Dermis microvascular lymphatic vessel endothelial cell (primary cell): ENCODE measurements around the gene TOR2A. TPM values are rescaled to one million over a fixed set of nuclear protein-coding genes. Genes with fewer than 3 reads are reported as not detected.
A peak's percentile ranks its signal among the peaks of the same experiment; 100 is the strongest.

Experiments
- DNase-seq, 2 donors: peaks; one replicate each; pipeline versions ENCODE4 v3.0.0 to v3.0.0-alpha.2; 2010; ENCODE audit warnings: low read depth in 2 of 2
- total RNA-seq: library from RNA; depleted of rRNA; stranded (reverse); fragments of >200 nt; gene quantifications from 2 replicates; pipeline ENCODE4 v1.2.1, GENCODE V29; 2014

TOR2A gene
- total RNA-seq, 1 donor from 2014 or later: 5.3 TPM

DNA sequence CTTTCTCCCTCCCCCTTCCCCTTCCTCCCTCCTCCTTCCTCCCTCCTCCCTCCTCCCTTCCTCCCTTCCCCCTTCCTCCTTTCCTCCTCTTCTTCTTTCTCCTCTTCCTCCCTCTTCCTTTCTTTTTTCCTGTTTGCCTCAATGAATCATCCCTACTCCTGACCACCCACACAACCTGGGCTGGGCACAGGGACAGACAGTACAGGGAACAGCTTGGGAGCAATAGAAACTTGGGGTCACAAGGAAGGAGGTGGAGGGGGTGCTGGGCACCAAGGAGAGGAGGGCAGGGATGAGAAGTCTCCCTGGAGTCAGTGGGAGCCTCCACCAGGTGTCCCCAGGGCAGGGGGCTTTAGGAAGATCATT, 14.2 kb downstream of the TOR2A start:
- no peak for DNase-seq

GRCh38 chr9:127720031-127720864, 14.8 kb downstream of the TOR2A start:
- DNase-seq: no peak

DNA sequence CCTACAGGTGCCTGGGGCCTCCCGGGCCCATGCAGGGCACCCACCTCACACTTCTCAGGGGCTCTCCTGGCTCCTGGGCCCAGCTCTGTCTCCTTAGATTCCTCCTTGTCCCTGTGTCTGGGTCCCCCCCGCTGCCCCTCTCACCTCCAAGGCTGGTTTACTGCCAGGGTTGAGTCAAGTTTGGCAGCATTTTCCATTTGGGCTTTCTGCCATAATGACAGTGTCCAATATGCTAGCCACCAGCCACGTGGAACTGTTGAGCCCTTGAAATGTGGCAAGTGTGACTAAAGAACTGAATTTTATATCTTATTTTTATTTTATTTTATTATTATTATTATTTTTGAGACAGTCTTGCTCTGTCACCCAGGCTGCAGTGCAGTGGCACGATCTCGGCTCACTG, 17.3 kb downstream of the TOR2A start:
- no peak for DNase-seq

DNA sequence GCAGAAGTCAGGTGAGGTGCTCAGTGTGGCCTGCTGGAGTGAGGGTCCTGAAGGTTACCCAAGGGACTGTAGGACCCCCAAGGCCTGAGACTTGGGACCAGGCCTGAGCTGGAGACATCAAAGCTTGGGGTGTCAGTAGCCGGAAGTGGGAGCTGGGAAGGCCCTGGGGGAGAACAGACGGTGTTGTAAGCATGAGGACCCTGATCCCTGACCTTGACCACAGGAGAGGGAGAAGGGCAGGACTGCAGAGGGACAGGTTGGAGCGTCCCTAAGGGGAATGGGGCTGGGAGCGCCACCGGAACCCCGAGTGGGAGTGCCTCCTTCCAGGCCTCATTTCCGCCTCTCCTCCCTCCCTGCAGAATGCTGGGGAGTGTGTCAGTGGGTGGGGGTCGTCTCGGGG, 18.7 kb downstream of the TOR2A start:
- DNase-seq: no peak

GRCh38 chr9:127715470-127716337, 19.4 kb downstream of the TOR2A start, which contains the start of the genes PTRH1 and TTC16:
Gene PTRH1 (minus strand): TSS chr9:127715663. CDS start chr9:127715639, 24 bp downstream.
Gene TTC16 (plus strand): TSS chr9:127716079. CDS start chr9:127716146, 67 bp downstream.
- peak; percentile 85 to 96 for DNase-seq

DNA sequence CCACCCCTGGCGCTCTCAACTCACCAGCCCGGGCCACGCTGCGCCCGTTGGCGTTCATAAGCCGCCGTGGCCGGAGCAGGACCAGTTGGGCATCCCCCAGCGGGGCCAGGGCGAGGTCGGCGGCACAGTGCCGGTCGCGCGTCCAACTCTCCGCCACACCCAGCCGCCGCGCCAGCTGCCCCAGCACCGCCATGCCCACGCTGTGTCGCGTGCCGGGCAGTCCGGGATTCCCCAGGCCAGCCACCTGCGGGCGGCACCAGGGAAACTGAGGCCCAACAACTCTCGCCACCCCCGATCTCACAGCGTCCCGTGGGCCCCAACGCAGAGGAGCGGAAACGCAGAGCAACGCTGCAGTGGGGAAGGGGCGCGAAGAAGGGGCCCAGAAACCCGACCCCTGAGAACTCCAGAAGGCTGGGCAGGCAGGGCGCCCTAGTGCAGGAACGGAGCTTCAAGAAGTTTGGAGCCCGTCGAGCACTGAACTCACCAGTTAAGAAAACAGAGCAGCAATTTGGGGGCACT, 20.1 kb downstream of the TOR2A start:
- peak in 1 of 2 donors; percentile 25 for DNase-seq

DNA sequence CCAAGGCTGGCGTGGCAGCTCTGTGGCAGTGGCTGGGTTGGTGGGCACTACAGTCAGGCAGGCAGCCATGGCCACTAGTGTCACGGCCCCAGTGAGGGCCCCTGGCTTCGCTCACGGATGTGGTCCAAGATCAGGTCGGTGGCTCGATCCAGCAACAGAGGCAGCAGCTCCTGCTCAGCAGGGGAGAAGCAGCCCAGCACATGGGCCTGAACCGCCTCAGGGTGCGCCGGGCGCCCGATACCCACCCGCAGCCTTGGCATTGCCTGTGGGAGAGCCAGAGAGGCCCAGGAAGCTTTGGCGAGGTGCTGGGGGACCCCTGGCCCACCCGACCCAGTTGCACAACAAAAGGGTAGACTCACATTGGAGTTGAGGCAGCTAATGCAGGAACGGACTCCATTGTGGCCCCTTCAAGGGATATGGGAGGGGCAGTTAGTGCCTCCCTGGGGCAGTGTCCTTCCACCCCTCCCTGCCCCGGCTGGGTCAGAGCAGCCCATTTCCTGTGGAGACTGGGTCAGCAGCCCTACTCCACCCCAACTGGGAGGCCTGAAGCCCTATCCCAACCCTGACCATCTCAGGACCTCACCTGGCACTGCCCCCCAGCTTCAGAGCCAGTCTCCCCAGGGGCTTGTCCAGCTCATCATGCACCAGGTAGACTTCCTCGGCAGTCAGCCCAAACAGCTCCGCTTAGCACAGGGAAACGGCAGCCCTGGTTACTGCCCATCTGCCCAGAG, 20.9 kb downstream of the TOR2A start:
- DNase-seq: no peak

DNA sequence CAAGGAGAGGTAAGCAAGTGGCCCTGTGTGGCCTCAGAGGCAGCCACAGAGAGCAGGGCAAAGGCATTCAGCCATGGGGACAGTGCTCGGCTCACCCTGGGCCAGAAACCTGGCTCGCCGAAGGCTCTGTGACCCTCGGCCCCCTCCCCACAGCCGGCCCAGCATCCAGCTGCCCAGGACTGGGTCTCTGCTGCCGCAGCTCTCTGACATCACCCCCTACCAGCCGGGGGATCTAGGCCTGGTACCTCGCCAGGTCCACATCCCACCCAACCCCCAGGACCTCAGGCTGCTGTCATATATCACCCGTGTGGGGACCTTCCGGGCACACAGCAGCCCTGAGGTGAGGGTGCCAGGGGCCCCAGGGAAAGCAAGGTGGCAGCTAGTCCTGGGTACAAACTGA, 22.2 kb downstream of the TOR2A start:
- no peak for DNase-seq

- DNase-seq: no peak
Observed at GRCh38 chr9:127712371-127712770, 22.7 kb downstream of the TOR2A start.

- no peak for DNase-seq
Observed at GRCh38 chr9:127711831-127712274, 23.2 kb downstream of the TOR2A start.

DNA sequence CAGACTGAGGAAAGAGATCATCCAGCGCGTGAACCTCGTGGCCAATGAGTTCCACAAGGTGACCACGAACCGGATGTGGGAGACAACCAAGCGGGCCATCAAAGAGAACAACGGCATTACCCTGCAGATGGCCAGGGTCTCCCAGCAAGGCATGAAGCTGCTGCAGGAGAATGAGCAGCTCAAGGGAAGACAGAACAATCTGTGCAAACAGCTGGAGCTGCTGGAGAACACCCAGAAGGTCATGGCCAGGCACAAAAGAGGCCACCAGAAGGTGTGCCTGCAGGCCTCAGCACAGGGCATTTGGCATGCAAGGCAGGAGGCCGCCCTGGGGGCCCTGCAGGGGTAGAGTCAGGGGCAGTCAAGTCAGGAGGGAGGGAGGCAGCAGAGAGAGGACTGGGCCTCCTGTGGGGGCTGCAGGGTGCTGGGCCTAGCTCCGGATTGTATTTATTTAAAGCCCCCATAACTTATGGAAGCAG, 23.8 kb downstream of the TOR2A start:
- no peak for DNase-seq

DNA sequence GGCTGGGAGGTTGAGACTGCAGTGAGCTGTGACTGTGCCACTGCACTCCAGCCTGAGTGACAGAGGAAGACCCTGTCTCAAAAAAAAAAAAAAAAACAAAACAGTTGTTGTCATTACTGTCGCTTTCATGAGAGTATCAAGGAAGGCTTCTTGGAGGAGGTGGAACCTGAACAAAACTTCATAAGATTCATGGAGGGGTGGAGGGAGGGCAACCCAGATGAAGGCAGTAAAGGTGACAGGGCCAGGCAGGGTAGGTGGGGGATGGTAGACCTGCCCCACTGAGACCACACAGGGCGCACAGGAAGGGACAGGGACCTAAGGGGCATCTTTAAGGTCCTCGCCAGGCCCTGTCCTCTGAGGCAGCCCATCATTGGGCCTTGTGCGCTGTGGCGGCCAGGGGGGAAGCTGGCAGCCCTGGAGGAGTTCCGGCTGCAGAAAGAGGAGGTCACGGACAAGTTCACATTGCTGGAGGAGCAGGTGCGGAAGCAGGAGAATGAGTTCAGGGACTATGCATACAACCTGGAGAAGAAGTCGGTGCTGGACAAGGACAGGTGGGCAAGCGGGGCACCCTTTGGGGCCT, 24.8 kb downstream of the TOR2A start:
- DNase-seq: no peak

- no peak for DNase-seq
Observed at GRCh38 chr9:127708952-127709587, 26.0 kb downstream of the TOR2A start.

- DNase-seq: peak in 1 of 2 donors; percentile 25
Observed at GRCh38 chr9:127707766-127708165, 27.3 kb downstream of the TOR2A start.

DNA sequence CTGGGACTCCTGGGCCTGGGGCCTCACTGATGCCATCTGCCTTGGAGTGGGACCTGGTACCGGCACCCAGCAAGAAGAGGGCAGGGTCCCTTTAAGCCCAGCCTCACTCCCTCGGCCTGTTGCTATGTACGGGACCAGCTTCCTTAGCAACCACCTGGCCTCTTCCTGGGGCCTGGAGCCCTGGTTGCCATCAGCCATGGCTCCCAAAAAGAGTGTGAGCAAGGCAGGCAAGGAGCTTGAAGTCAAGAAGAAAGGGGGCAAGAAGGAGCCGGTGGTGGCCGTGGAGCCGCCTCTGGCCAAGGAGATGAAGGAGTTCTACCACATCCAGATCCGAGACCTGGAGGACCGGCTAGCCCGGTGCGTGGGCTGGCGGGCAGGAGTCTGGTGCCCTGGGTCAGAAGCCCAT, 28.3 kb downstream of the TOR2A start, which contains the start of gene CFAP157:
Gene CFAP157 (plus strand): TSS at position 153 of the 406 bp plus-strand sequence. CDS start 44 bp downstream, at position 197.
- DNase-seq: peak; percentile 10

DNA sequence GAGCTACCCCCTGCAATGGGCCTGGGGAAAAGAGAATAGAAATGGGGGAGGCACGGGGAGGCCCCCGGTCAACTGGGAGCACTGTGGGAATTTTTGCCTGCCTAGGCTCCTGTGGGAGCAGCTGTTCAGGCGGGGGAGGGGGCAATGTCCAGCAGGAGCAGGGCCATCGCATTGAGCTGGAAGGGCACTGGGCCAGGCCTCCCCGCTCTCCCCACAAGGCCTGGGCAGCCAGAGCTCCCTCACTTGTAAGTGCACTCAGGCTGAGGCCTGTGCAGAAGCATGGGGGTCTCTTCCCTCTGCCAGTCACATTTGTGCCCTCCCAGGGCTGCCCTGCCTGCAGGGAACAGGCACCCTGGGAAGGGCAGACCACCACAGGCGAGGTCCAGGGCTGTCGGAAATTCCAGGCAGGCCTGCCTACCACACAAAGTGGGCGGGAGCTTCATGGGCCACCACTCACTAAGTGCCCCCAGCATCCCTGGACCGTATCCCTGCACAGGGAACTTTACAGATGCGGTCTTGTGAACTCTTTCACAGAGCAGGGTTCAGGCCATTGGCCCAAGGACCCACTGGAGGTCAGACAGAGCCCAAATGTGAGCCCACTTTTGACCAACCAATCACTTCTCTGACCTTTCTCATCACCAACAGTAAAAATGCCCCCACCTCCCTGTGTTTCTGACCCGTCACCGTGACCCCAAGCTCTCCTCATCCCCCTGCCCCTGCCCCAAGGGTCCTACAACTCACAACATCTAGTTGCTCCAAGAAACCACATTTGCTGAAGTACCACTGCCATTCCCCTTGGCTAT, 29.3 kb downstream of the TOR2A start:
- no peak for DNase-seq

- no peak for DNase-seq
Observed at GRCh38 chr9:127703289-127703946, 31.7 kb downstream of the TOR2A start.

- no peak for DNase-seq
Observed at GRCh38 chr9:127700594-127701255, 34.4 kb downstream of the TOR2A start.
